ENCODE results near the gene NPAS2.

Gene NPAS2

DNA sequence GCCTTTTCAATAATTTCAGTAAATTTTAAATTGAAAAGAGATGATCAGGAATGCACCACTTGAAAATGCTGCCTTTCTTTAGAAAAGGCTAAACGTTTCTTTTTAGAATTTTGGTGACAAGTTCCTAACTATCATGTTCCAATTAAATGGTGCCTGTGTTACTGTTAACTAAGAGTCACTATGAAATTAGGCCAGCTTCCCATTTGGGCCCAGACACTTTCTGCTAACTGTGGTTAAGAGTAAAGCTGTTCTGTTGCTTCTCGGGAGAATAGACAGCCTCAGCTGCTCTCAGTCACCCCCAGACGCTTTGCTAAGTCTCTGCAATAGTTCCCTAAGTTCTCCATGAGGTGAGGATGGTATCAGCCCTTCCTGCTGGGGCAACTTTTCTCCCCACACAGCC is 90.2 kb downstream of the NPAS2 start:
- H3K9ac ChIP-seq (ENCODE audit: low read depth, low read length, poor library complexity, severe bottlenecking) = no peak overlapping the region
- no peaks in the 10 kb centered on the region for H4K20me1 ChIP-seq (ENCODE audit: insufficient read depth, low read length, poor library complexity, severe bottlenecking)
- H3K4me1 ChIP-seq (ENCODE audit: insufficient read depth, low read length, poor library complexity, severe bottlenecking) = no peaks in the 10 kb centered on the region
- H3F3A ChIP-seq (ENCODE audit: low read depth) = no peaks in the 10 kb centered on the region
- no peak overlapping the region for H3K4me2 ChIP-seq (ENCODE audit: low read depth, low read length, poor library complexity, severe bottlenecking)
- H2AFZ ChIP-seq (ENCODE audit: low read length) = no peak overlapping the region
- no peaks in the 10 kb centered on the region for H3K9me3 ChIP-seq (ENCODE audit: insufficient read depth, low read depth, low read length)
- TF ChIP-seq, protein P1, sequence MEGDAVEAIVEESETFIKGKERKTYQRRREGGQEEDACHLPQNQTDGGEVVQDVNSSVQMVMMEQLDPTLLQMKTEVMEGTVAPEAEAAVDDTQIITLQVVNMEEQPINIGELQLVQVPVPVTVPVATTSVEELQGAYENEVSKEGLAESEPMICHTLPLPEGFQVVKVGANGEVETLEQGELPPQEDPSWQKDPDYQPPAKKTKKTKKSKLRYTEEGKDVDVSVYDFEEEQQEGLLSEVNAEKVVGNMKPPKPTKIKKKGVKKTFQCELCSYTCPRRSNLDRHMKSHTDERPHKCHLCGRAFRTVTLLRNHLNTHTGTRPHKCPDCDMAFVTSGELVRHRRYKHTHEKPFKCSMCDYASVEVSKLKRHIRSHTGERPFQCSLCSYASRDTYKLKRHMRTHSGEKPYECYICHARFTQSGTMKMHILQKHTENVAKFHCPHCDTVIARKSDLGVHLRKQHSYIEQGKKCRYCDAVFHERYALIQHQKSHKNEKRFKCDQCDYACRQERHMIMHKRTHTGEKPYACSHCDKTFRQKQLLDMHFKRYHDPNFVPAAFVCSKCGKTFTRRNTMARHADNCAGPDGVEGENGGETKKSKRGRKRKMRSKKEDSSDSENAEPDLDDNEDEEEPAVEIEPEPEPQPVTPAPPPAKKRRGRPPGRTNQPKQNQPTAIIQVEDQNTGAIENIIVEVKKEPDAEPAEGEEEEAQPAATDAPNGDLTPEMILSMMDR (conservative IDR thresholded peaks at IDR 0.05; ENCODE audit: low read length) = no peak
- no peak for TF ChIP-seq EZH2phosphoT487 (IDR thresholded peaks at IDR 0.05; ENCODE audit: borderline replicate concordance)
- no peaks in the 10 kb centered on the region for H3K79me2 ChIP-seq (ENCODE audit: insufficient read depth, low read length)
- no peak overlapping the region for H3K4me3 ChIP-seq (ENCODE audit: low read length, poor library complexity, severe bottlenecking)
- no peaks in the 10 kb centered on the region for H3K9me2 ChIP-seq (replicated peaks; ENCODE audit: low read depth, low read length)
- H3K36me3 ChIP-seq (ENCODE audit: insufficient read depth, low read length) = no peaks in the 10 kb centered on the region
- peaks cover 2% of the 10 kb centered on the region for H3K27me3 ChIP-seq (ENCODE audit: insufficient read depth, low read length, poor library complexity, severe bottlenecking)

- Histone ChIP-seq H2AFZ (ENCODE audit: low read length) (no peak overlapping the region), H3K79me2 (ENCODE audit: insufficient read depth, low read length) (no peaks in the 10 kb centered on the region), H4K20me1 (ENCODE audit: insufficient read depth, low read length, poor library complexity, severe bottlenecking) (no peaks in the 10 kb centered on the region), H3K9me2 (replicated peaks; ENCODE audit: low read depth, low read length) (no peaks in the 10 kb centered on the region), H3K9me3 (ENCODE audit: insufficient read depth, low read depth, low read length) (no peaks in the 10 kb centered on the region), H3F3A (ENCODE audit: low read depth) (no peaks in the 10 kb centered on the region), H3K36me3 (ENCODE audit: insufficient read depth, low read length) (no peaks in the 10 kb centered on the region), H3K4me1 (ENCODE audit: insufficient read depth, low read length, poor library complexity, severe bottlenecking) (no peaks in the 10 kb centered on the region), H3K4me2 (ENCODE audit: low read depth, low read length, poor library complexity, severe bottlenecking) (no peak overlapping the region), H3K27me3 (ENCODE audit: insufficient read depth, low read length, poor library complexity, severe bottlenecking) (no peaks in the 10 kb centered on the region), H3K9ac (ENCODE audit: low read depth, low read length, poor library complexity, severe bottlenecking) (no peak overlapping the region), H3K4me3 (ENCODE audit: low read length, poor library complexity, severe bottlenecking) (no peak overlapping the region)
- no peak for TF ChIP-seq EZH2phosphoT487 (IDR thresholded peaks at IDR 0.05; ENCODE audit: borderline replicate concordance)
- TF ChIP-seq, protein P1 (conservative IDR thresholded peaks at IDR 0.05; ENCODE audit: low read length) = no peak; the same call in 1 of the 2 replicates
Measured at GRCh38 chr2:100919316-100919715, 99.4 kb downstream of the NPAS2 start.

GRCh38 chr2:100921685-100922161 is 101.8 kb downstream of the NPAS2 start:
- Histone ChIP-seq H3K79me2 (ENCODE audit: insufficient read depth, low read length) (no peaks in the 10 kb centered on the region), H3K27me3 (ENCODE audit: insufficient read depth, low read length, poor library complexity, severe bottlenecking) (no peaks in the 10 kb centered on the region), H3K9me3 (ENCODE audit: insufficient read depth, low read depth, low read length) (no peaks in the 10 kb centered on the region), H3F3A (ENCODE audit: low read depth) (no peaks in the 10 kb centered on the region), H3K4me3 (ENCODE audit: low read length, poor library complexity, severe bottlenecking) (no peak overlapping the region), H4K20me1 (ENCODE audit: insufficient read depth, low read length, poor library complexity, severe bottlenecking) (no peaks in the 10 kb centered on the region), H3K9ac (ENCODE audit: low read depth, low read length, poor library complexity, severe bottlenecking) (no peak overlapping the region), H3K4me2 (ENCODE audit: low read depth, low read length, poor library complexity, severe bottlenecking) (no peak overlapping the region), H2AFZ (ENCODE audit: low read length) (no peak overlapping the region), H3K36me3 (ENCODE audit: insufficient read depth, low read length) (no peaks in the 10 kb centered on the region), H3K4me1 (ENCODE audit: insufficient read depth, low read length, poor library complexity, severe bottlenecking) (no peaks in the 10 kb centered on the region), H3K9me2 (replicated peaks; ENCODE audit: low read depth, low read length) (no peaks in the 10 kb centered on the region)
- TF ChIP-seq, protein P1 (conservative IDR thresholded peaks at IDR 0.05; ENCODE audit: low read length) = no peak
- TF ChIP-seq EZH2phosphoT487 (IDR thresholded peaks at IDR 0.05; ENCODE audit: borderline replicate concordance) = no peak

Data from Loucy (cell line).